Fibroblast of skin of left quadriceps (primary cell): Measurements from ENCODE around the gene SLCO4A1.
"Not testable (repeated sequence)": the region's sequence is repeated elsewhere in the genome, so short reads cannot be mapped to it uniquely, and the experiment has no call there.

Experiments
- DNase-seq, 2 experiments: peaks; one replicate each; pipeline ENCODE4 v3.0.0-alpha.2; 2013; ENCODE audit warnings: low read depth in 2 of 2

SLCO4A1 gene

GRCh38 chr20:62623488-62624324 is 18.6 kb upstream of the SLCO4A1 start:
- no peak for DNase-seq

GRCh38 chr20:62624325-62624690 is 18.0 kb upstream of the SLCO4A1 start:
- no peak for DNase-seq

- no peak for DNase-seq
Observed at GRCh38 chr20:62624719-62625453, 17.4 kb upstream of the SLCO4A1 start.

DNA sequence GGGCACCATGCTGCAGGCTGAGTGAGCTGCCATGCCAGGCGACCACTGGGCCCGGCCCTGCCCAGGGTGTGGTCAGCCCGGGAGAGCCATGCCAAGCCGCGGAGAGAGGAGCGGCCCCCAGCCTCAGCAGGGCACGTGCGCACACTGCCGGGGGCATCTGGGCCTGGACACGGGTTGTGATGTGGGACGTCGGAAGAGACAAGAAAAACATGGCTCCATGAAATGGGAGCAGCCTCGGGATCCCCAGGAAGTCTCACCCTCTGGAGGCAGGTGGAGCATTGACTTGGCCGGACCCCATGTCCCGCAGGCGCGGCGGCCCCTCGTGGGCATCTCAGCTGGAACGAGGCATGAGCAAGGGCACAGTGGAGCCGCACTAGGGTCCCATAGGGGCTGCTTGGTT is 16.8 kb upstream of the SLCO4A1 start:
- no peak for DNase-seq

DNA sequence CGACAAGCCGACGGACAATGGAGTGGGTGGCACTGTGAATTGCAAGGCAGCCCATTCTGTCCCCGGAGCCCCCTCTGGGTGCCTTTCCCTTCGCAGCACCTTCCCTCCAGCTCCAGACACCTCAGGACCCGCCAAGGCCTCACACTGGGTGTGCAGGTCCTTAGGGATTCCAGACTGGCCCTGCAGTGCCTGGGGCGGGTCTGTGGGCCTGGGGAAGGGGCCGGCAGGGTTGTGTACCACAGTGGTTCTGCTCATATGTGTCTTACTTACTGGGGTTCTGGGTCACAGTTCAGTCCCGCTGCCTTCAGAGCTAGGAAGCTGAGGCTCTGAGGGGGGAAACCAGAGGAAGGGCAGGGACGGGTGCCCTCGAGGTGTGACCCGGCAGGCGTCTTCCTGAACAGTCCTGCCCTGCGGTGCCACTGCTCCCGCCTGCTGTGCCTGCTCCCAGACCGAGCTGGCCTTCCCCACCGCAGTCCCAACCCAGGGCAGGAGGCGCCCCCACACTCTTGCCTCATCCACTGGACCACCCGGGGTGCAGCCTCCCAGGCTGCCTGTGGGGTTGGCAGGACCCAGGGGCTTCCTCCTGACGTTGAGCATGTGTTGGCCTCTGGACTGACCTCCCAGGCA is 16.3 kb upstream of the SLCO4A1 start:
- DNase-seq = no peak

DNA sequence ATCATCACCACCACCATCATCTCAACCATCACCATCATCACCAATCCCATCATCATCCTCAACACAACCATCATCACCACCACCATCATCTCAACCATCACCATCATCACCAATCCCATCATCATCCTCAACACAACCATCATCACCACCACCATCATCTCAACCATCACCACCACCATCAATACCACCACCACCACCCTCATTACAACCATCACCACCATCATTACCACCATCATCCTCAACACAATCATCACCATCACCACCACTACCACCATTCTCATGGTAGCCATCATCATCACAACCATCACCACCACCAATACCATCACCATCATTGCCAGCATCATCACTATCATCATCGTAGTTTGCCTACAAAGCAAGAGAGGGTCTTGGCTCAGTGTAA is 14.9 kb upstream of the SLCO4A1 start:
- not testable (repeated sequence) for DNase-seq

DNA sequence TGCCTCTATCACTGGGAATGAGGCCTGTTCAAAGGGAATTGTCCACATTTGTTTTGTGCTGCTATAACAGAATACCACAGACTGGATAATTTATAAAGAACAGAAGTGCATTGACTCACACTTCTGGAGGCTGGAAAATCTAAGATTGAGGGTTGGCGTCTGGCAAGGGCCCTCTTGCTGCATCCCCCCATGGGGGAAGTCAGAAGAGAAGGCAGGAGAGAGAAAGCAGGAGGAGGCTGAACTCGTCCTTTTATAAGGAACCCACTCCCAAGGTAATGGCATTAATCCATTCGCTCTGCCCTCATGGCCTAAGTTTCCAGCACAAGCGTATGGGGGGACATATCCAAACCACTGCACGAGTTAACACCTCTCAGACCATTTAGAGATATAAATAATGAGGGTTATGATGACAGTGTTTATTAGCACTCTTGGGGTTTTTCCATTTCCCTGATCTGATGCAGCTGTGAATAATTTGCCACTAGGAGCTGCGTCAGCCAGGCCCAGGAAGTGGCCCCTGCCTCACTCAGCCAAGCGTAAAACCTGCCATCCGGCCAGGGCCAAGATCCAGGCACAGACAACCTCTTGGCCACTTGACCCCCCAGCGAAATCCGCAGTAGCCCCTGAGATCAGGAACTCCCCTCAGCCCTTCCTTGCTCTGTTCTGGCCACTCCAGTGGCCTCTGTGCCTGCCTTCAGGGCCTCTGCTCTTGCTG is 14.2 kb upstream of the SLCO4A1 start:
- peak; percentile 40 to 41 for DNase-seq

DNA sequence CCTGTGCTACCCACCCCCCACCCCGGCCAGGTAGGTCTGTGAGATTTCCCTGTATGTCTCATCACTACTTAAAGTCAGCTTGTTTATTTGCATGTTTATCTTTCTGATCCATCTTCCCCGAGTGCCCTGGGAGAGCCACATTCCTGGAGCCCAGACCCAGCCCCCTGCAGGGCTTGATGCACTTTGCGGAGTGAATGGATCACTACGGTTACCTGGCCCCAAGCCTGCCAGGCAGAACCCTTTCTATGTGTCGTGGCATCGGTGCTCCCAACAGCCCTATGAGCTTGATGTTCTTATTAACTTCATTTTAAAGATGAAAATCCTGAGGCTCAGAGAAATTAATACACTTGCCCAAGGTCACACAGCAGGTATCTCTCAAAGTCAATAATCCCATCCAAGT is 13.6 kb upstream of the SLCO4A1 start:
- no peak for DNase-seq

GRCh38 chr20:62629864-62630470 is 12.3 kb upstream of the SLCO4A1 start:
- DNase-seq = no peak

DNA sequence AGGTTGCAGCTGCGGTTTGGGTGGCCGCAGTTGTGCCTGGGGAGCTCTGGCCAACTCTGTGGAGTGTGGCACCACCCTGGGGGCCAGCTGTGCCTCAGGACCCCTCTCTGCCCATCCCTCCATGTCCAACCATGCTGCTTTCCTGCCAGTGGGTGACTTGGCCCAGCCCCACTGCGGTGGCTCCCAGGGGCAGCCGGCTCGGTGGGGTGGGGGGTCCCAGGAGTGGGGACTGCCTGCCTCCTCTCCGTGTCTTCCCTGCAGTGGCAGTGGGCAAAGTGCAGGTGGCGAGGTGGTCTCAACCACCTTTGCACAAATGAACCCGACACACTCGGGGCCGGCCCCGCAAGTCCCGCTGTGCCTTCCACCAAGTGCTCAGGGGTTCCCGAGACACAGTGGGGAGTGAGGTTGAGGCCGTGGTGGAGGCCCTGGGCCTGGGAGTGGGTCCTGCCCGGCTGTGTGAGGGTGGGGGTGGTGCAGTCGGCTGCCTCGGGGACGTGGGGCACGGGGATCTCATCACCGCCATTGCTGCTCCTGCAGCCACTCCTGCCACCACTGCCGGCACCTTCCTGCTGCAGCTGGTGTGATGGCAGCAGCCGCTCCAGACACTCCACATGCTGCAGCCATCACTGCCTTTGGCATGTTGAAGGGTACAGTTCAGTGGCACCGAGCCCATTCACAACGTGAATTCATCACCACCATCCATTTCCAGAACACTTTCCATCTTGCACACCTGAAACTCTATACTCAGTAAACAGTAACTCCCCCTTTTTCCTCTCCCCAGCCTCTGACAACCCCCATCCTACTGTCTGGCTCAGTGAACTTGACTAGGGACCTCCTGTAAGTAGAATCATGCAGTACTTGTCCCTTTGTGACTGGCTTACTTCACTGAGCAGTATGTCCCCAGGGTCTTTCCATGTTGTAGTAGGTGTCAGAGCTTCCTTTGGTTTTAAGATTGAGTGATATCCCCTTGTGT is 10.7 kb upstream of the SLCO4A1 start:
- no peak for DNase-seq

DNA sequence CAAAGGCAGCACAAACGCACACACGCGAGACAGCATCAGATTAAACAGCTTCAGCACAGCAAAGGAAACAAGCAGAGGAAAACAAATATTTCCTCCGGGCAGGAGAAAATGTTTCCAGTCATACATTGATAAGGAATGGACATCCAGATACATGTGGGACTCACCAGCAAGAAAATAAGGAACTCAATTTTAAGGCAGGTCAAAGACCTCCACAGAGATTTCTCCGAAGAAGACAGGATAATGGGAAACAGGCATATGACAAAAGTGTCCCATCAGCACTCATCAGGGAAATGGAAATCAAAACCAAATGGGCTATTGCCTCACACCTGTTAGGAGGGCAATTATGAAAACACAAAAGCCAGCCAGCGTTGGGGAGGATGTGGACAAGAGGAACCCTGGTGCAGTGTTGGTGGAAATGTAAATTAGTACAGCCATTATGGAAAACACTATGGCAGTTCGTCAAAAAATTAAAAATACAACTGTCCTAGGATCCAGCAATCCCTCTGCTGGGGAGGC is 9.7 kb upstream of the SLCO4A1 start:
- DNase-seq = no peak

DNA sequence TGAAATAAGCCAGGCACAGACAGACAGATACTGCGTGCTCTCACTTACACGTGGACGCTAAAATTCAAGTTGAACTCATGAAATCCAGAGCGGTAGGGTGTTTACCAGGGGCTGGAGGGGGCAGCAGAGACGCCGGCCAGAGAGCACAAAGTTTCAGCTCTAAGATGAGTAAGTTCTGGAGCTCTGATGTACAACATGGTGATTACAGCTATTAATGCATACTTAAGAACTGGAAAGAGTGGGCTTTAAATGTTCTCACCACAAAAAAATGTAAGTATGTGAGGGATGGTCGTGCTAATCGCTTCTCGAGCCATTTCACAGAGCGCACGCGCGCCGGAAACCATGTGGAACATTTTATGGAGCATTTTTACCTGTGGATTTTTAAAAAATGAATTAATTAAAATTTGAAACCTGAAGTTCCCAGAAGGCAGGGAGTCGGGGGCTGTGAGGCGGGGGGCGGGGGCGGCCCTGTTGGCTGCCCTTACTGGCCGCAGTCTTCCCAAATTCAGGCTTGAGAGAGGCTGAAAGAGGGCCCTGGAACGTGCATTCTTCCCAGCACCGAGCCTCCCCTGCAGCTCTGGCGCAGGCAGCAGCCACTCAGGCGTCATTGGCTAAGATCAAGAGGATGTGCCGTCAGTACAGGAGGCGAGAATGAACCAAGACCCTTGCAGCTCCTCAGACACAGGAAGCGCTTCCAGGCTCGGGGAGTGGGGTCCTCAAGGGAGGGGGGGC is 8.5 kb upstream of the SLCO4A1 start:
- DNase-seq = no peak

- no peak for DNase-seq
Observed at GRCh38 chr20:62634330-62634967, 7.9 kb upstream of the SLCO4A1 start.

GRCh38 chr20:62635232-62635631 is 7.1 kb upstream of the SLCO4A1 start:
- DNase-seq = no peak

DNA sequence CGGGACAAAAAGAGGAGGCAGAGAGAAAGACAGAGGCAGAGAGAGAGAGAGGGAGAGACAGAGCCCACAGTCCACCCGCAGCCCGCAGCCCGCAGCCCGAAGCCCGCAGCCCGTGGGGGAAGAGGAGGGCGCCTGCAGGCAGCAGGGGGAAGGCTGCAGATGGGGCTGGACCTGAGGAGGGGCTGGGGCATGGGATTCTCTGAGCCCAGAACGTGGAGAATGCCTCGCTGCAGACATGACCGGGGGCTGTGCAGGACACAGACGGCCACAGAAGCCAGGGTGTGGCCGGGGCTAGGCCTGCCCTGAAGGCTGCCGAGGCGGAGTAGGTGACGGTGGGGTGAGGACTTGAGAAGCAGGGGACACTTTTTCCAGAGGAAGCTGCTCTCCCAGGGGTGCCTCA is 6.5 kb upstream of the SLCO4A1 start:
- no peak for DNase-seq

GRCh38 chr20:62636446-62636845 is 5.9 kb upstream of the SLCO4A1 start:
- no peak for DNase-seq

DNA sequence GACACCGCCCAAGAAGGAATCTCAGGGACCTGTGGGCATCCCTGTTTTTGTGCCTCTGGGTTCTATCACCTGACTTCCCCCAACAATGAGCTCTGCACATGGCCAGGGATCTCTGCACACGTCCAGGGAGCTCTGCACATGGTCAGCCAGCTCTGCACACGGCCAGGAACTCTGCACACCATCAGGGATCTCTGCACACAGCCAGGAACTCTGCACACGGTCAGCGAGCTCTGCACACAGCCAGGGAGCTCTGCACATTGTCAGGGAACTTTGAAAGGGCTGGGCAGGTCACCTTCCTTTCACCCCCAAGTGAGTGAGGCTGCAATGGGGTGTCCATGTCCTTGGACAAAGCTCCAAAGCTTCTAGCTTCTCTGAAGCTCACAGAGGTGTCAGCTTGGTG is 5.2 kb upstream of the SLCO4A1 start:
- no peak for DNase-seq

DNA sequence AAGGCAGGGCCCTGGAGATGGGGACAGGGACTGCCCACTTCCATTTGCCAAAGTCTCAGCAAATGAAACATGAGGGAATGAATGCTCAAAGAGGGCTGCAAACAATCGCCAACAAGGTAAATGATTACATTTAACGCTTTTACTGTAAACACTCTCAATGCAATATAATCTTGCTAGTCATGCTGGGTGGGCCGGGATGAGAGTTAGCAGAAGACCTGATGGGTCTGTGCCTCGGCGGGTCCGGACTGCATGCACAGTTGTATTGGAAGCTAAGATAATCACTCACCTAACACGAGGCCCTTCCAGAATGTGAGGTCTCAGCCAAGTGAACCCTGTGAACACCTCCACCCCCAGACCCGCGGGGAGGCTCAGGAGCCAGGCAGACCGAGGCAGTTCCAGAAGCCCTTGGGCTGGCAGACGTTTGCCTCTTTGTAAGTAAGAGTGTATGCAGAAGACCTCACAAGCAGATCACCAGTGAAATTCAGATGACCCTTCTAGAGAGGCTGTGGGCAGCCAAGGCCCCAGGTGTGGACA is 4.7 kb upstream of the SLCO4A1 start:
- DNase-seq = no peak

- DNase-seq = no peak
Observed at GRCh38 chr20:62638055-62638570, 4.2 kb upstream of the SLCO4A1 start.
